Neural crest cell (in vitro differentiated cells): ENCODE measurements around the gene CEP131. TPM values are rescaled to one million over a fixed set of nuclear protein-coding genes. Genes with fewer than 3 reads are reported as not detected.

Experiments used
- DNase-seq: peaks from one replicate; pipeline ENCODE4 v3.0.0; 2021; ENCODE audit warnings: low read depth, mixed read lengths, low spot score
- H3K27ac Mint-ChIP-seq: one replicate; pipeline ENCODE4 v1.8.0; 2021; ENCODE audit warnings: mild to moderate bottlenecking, mixed read lengths; ENCODE audit not compliant: unreplicated experiment
- H3K27me3 Mint-ChIP-seq: 2 replicates; pipeline ENCODE4 v1.8.0; 2021; ENCODE audit warnings: low read depth, mild to moderate bottlenecking, mixed read lengths
- H3K36me3 Mint-ChIP-seq: 2 replicates; pipeline ENCODE4 v1.8.0; 2021; ENCODE audit warnings: low read depth, mild to moderate bottlenecking, mixed read lengths
- H3K4me1 Mint-ChIP-seq: 2 replicates; pipeline ENCODE4 v1.8.0; 2021; ENCODE audit warnings: mixed read lengths
- H3K4me3 Mint-ChIP-seq: one replicate; pipeline ENCODE4 v1.8.0; 2021; ENCODE audit warnings: mild to moderate bottlenecking, mixed read lengths
- H3K9me3 Mint-ChIP-seq: 2 replicates; pipeline ENCODE4 v1.8.0; 2021; ENCODE audit warnings: mixed read lengths
- total RNA-seq: library from RNA; stranded (reverse); gene quantifications from 2 replicates; pipeline ENCODE4 v1.2.1, GENCODE V29; 2021
- TF ChIP-seq, protein P1 (sequence below): fragments of 200-600 bp; sonication (generic); conservative IDR thresholded peaks from 2 replicates; pipeline ENCODE4 v1.5.0; 2021; ENCODE audit warnings: antibody characterized with exemption, mild to moderate bottlenecking

CEP131 gene
- total RNA-seq, 1 donor from 2014 or later, result 42.5 TPM

DNA sequence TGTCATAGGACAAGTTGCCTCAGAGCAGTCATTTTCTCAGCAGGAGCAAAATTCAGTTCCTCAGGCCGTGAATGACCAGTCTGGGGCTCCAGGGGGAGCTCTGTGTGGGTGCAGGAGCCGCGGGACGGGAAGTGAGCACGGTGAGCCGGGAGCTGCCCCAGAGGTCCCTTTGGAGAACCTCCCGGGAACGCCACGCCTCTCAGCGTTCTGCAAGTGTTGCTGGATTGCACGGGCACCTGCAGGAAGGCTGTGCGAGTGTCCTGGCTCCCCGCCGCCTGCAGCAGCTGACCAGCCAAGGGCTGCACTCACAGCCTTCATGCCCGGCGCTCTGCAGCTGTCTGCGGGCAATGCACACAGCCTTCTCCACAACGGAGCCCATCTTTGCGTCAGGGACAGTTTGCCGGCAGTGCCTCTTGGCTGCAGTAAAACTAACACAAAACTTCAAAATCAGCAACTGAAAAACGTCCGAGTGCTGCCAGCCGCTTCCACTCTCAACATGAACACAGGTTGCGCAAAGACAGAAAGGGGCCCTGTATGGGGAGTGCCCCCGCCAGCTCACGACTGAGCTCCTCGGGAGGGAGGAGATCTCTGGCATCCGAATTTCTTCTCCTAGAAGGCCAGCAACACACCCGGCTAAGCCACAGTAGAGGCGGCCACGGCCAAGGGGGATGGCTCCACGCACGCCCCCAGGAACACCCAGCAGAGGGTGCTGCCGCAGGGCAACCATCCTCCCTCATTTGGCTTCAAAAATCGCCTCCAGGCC lies 32.4 kb upstream of the CEP131 start:
- TF ChIP-seq, protein P1, sequence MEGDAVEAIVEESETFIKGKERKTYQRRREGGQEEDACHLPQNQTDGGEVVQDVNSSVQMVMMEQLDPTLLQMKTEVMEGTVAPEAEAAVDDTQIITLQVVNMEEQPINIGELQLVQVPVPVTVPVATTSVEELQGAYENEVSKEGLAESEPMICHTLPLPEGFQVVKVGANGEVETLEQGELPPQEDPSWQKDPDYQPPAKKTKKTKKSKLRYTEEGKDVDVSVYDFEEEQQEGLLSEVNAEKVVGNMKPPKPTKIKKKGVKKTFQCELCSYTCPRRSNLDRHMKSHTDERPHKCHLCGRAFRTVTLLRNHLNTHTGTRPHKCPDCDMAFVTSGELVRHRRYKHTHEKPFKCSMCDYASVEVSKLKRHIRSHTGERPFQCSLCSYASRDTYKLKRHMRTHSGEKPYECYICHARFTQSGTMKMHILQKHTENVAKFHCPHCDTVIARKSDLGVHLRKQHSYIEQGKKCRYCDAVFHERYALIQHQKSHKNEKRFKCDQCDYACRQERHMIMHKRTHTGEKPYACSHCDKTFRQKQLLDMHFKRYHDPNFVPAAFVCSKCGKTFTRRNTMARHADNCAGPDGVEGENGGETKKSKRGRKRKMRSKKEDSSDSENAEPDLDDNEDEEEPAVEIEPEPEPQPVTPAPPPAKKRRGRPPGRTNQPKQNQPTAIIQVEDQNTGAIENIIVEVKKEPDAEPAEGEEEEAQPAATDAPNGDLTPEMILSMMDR, result peak; percentile 53
- peak; percentile 63 for DNase-seq
- Mint-ChIP-seq H3K4me3 (peak overlapping the region; percentile 71), H3K4me1 (peaks cover 29% of the 10 kb centered on the region), H3K27me3 (peaks cover 4% of the 10 kb centered on the region), H3K36me3 (peaks cover 5% of the 10 kb centered on the region), H3K27ac (no peak overlapping the region), H3K9me3 (no peaks in the 10 kb centered on the region)

DNA sequence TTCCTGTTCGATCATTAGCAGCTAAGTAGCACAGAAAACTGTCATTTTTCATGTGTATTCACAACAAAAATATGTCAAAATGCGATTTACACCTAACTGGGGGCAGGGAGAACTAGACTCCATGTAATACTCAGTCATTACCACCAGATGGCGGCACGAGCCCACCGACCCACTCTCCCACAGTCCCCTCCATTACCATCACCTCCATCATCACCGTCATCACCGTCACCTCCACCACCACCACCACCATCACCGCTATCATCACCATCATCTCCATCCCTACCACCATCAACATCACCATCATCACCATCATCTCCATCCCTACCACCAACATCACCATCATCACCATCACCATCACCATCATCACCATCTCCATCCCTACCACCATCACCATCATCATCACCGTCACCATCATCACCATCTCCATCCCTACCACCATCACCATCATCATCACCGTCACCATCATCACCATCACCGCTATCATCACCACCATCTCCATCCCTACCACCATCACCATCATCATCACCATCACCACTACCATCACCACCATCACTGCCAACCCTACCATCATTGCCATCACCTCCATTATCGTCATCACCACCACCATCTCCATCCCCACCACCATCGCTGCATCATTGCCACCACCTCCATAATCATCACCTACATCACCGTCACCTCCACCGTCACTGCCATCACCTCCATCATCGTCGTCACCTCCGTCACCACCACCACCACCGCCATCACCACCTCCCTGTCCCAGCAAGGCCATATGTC lies 30.8 kb upstream of the CEP131 start:
- peaks cover 29% of the 10 kb centered on the region for H3K4me1 Mint-ChIP-seq
- peak; percentile 68 for DNase-seq
- TF ChIP-seq, protein P1, result peak; percentile 83
- H3K27me3 Mint-ChIP-seq, result peaks cover 4% of the 10 kb centered on the region
- peaks cover 5% of the 10 kb centered on the region for H3K36me3 Mint-ChIP-seq
- H3K9me3 Mint-ChIP-seq, result no peaks in the 10 kb centered on the region
- peak overlapping the region; percentile 54 for H3K4me3 Mint-ChIP-seq
- peak overlapping the region; percentile 52 for H3K27ac Mint-ChIP-seq

DNA sequence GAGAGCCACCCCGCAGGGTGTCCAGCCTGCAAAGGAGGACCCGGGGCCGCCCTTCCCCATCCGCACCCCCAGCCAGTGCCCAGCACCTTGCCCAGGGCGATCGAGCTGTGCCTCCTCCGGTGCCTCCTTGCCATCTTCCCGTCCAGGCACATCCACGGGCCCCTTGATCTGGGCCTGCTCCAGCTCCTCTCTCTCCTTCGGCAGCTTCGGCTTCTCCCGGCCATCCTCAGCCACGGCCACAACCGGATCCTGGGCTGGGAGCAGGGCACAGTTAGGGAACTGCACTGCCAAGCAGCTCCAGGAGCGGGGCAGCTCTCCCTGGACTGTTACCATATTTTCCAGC lies 30.2 kb upstream of the CEP131 start:
- peaks cover 4% of the 10 kb centered on the region for H3K27me3 Mint-ChIP-seq
- H3K27ac Mint-ChIP-seq, result peak overlapping the region; percentile 52
- H3K4me1 Mint-ChIP-seq, result peaks cover 29% of the 10 kb centered on the region
- no peak for DNase-seq
- H3K9me3 Mint-ChIP-seq, result no peaks in the 10 kb centered on the region
- TF ChIP-seq, protein P1, result no peak
- peaks cover 5% of the 10 kb centered on the region for H3K36me3 Mint-ChIP-seq
- peak overlapping the region; percentile 54 for H3K4me3 Mint-ChIP-seq

DNA sequence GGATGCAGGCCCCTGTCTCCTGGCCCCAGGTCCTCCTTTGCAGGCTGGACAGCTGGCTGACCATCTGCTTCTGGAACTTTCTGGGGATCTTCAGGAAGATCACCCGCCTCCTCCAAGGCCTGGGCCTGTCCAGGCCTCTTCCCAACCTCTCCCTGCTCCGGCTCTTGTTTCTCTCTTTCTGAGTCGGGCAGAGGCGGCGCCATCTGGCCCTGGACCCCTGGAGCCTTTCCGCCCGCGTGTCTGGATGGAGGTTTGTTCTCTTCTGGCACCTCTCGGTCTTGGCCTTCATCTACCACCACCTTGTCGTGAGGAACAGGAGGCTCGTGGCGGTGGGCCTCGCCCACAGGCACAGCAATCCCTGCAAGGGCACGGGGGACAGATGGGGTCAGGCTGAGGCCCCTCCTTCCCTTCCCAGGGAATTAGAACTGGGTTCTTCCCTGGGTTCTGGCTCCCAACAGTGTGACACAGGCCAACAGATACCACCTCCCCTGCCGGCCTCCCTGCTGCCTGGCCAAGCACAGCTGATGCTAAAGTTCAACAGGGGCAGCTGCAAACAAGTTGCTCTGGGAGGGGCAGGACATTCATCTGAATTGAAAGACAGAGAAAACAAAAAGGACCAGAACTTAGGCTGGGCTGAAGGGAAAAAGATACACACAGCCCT lies 29.7 kb upstream of the CEP131 start:
- peak overlapping the region; percentile 38 for H3K4me3 Mint-ChIP-seq
- peaks cover 4% of the 10 kb centered on the region for H3K27me3 Mint-ChIP-seq
- TF ChIP-seq, protein P1, result no peak
- no peaks in the 10 kb centered on the region for H3K9me3 Mint-ChIP-seq
- no peak overlapping the region for H3K27ac Mint-ChIP-seq
- DNase-seq, result no peak
- peaks cover 29% of the 10 kb centered on the region for H3K4me1 Mint-ChIP-seq
- H3K36me3 Mint-ChIP-seq, result peaks cover 5% of the 10 kb centered on the region

DNA sequence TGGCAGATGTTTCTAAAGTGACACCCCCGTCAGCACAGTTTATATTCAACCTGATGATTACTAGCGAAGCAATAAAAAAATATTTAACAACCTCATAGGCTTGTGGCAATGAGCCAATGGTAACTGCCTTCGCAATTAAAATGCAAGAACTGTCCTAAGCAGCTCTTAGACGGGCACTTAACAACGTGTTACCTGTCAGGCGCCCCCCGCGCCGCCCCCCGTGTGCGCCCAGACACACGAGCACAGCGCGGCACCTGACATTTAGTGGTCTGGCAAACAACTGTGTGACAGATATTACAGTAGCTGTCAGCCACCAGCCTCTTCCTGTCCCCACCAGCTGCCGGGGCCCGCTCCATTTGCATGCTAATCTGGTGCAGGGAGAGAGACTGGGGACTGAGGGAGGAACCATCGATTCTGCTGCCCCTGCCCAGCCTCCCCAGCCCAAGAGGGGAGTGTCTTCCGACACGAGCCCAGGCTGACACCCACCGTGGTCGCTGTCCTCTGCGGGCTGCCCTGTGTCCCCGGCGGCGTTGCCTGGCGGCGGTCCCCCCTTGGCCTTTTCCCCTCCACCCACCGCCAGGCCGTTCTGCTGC lies 29.0 kb upstream of the CEP131 start:
- peaks cover 5% of the 10 kb centered on the region for H3K36me3 Mint-ChIP-seq
- peak overlapping the region; percentile 23 for H3K4me3 Mint-ChIP-seq
- H3K9me3 Mint-ChIP-seq, result no peaks in the 10 kb centered on the region
- H3K27ac Mint-ChIP-seq, result no peak overlapping the region
- H3K4me1 Mint-ChIP-seq, result peaks cover 29% of the 10 kb centered on the region
- DNase-seq, result no peak
- TF ChIP-seq, protein P1, result no peak
- peaks cover 4% of the 10 kb centered on the region for H3K27me3 Mint-ChIP-seq
